ENCODE results near the gene RPS28. TPM values are rescaled to one million over a fixed set of nuclear protein-coding genes. Genes with fewer than 3 reads are reported as not detected.
"Not testable (repeated sequence)": the region's sequence is repeated elsewhere in the genome, so short reads cannot be mapped to it uniquely, and the experiment has no call there.

Gene RPS28
- 246 and 255 TPM in 2 replicates for total RNA-seq (2014; rRNA removed; shearing (Covaris generic))

GRCh38 chr19:8321067-8321985 lies at the start of gene RPS28, which contains the start of gene NDUFA7:
Gene RPS28, plus strand, starts transcription at chr19:8321496. Its CDS starts 35 bp downstream, at chr19:8321531.
Gene NDUFA7, minus strand, starts transcription at chr19:8321375. Its CDS starts 17 bp downstream, at chr19:8321358.
- peak; percentile 92 for DNase-seq (ENCODE audit: low read depth)

- DNase-seq (ENCODE audit: low read depth) = not testable (repeated sequence)
Measured at GRCh38 chr19:8276508-8276907, 44.8 kb upstream of the RPS28 start.

- DNase-seq (ENCODE audit: low read depth) = not testable (repeated sequence)
Measured at GRCh38 chr19:8291337-8291736, 30.0 kb upstream of the RPS28 start.

GRCh38 chr19:8302357-8302691 lies 19.0 kb upstream of the RPS28 start:
- DNase-seq (ENCODE audit: low read depth) = no peak

- DNase-seq (ENCODE audit: low read depth) = no peak
Measured at GRCh38 chr19:8302734-8303133, 18.6 kb upstream of the RPS28 start.

GRCh38 chr19:8304841-8305621 lies 16.3 kb upstream of the RPS28 start:
- no peak for DNase-seq (ENCODE audit: low read depth)

- DNase-seq (ENCODE audit: low read depth) = no peak
Measured at GRCh38 chr19:8305798-8306197, 15.5 kb upstream of the RPS28 start.

GRCh38 chr19:8306235-8307054 lies 14.9 kb upstream of the RPS28 start:
- DNase-seq (ENCODE audit: low read depth) = no peak

GRCh38 chr19:8307400-8307964 lies 13.8 kb upstream of the RPS28 start:
- DNase-seq (ENCODE audit: low read depth) = no peak

- DNase-seq (ENCODE audit: low read depth) = peak; percentile 88
Measured at GRCh38 chr19:8307965-8308866, 13.1 kb upstream of the RPS28 start, which contains the start of gene CD320. Gene CD320, minus strand, starts transcription at chr19:8308358. Its CDS starts 68 bp downstream, at chr19:8308290.

GRCh38 chr19:8308891-8309291 lies 12.4 kb upstream of the RPS28 start:
- DNase-seq (ENCODE audit: low read depth) = no peak

- no peak for DNase-seq (ENCODE audit: low read depth)
Measured at GRCh38 chr19:8310342-8311055, 10.8 kb upstream of the RPS28 start.

- peak; percentile 22 for DNase-seq (ENCODE audit: low read depth)
Measured at GRCh38 chr19:8311461-8312260, 9.6 kb upstream of the RPS28 start.

- not testable (repeated sequence) for DNase-seq (ENCODE audit: low read depth)
Measured at GRCh38 chr19:8314981-8315640, 6.2 kb upstream of the RPS28 start.

- no peak for DNase-seq (ENCODE audit: low read depth)
Measured at GRCh38 chr19:8316351-8317125, 4.8 kb upstream of the RPS28 start.

GRCh38 chr19:8318835-8319234 lies 2.5 kb upstream of the RPS28 start:
- not testable (repeated sequence) for DNase-seq (ENCODE audit: low read depth)

- DNase-seq (ENCODE audit: low read depth) = no peak
Measured at GRCh38 chr19:8319807-8320520, 1.3 kb upstream of the RPS28 start.

Data from RPMI7951 (cell line).